T47D (cell line): ENCODE data around the gene PHETA2.
"Not testable (repeated sequence)": the region's sequence is repeated elsewhere in the genome, so short reads cannot be mapped to it uniquely, and the experiment has no call there.

ENCODE experiments used
- DNase-seq, 2 experiments: peaks; one replicate each; pipeline versions ENCODE4 v3.0.0 to v3.0.0-alpha.2; 2011 to 2012; ENCODE audit warnings: low read depth in 1 of 2, low spot score in 1 of 2
- JUND ChIP-seq: IDR thresholded peaks from 2 replicates; pipeline ENCODE4 v1.6.1; 2012; ENCODE audit warnings: low read depth
- in situ Hi-C: cut with HindIII; loops from 2 replicates; pipeline ENCODE4 v1.10.0; 2016; ENCODE audit warnings: low sequenced_read_pairs, low pct_unique_long_range_greater_than_20kb

PHETA2 gene

GRCh38 chr22:42062506-42063170, 11.4 kb upstream of the PHETA2 start:
- DNase-seq = no peak
- no peak for TF ChIP-seq JUND
- in situ Hi-C loops = no loop called here

GRCh38 chr22:42064629-42065028, 9.4 kb upstream of the PHETA2 start:
- in situ Hi-C loops = no loop called here
- no peak for DNase-seq
- TF ChIP-seq JUND = no peak

- DNase-seq = no peak
- in situ Hi-C loops = no loop called here
- no peak for TF ChIP-seq JUND
These were observed 8.5 kb upstream of the PHETA2 start for GRCh38 chr22:42065438-42066125.

GRCh38 chr22:42066126-42066761, 7.8 kb upstream of the PHETA2 start:
- no peak for TF ChIP-seq JUND
- in situ Hi-C loops = no loop called here
- no peak for DNase-seq

DNA sequence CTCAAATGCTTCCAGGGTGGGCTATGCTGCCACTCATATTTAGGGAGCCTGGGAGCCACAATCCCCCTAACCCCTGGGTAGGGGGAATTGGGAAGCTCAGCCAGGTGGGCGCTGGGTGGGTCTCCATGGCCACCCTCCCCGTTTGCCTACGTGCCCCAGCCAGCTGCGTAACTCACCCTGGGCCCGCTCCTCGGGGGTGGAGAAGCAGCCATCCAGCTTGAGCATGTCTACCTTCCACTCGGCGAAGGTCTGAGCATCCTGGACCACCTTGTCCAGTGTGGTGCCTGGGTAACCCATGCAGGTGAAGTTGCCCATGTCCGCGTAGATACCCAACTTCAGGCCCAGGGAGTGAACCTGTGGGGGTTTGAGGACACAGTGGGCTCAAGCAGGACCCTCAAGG, 7.1 kb upstream of the PHETA2 start:
- no peak for DNase-seq
- TF ChIP-seq JUND = no peak
- in situ Hi-C loops = no loop called here

DNA sequence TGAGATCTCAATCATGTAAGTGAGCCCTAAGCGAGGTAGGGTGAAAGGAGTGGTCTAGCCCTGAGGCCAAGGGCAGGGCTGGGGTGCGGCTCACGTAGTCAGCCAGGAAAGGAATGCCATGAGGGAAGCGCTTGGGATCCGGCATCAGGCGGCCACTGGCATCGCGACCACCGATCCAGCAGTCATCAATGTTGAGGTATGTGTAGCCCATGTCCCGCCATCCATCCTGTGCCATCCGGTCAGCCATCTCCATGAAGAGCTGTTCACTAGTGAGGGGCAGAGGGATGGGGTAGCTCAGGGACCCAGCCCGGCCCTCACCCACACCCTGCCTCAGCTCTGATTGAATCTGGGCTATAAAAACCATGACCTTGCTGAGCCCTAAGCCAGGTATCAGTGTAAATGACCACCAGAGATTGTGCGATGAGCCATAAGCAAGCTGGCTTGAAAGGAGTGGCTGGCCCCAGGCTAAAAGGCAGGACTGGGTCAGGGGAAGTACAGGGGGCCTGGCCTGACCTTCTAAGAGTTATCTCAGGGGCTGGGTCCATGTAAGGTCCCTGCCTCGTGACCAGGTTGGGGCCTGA, 6.3 kb upstream of the PHETA2 start:
- TF ChIP-seq JUND = no peak
- in situ Hi-C loops = no loop called here
- DNase-seq = no peak

DNA sequence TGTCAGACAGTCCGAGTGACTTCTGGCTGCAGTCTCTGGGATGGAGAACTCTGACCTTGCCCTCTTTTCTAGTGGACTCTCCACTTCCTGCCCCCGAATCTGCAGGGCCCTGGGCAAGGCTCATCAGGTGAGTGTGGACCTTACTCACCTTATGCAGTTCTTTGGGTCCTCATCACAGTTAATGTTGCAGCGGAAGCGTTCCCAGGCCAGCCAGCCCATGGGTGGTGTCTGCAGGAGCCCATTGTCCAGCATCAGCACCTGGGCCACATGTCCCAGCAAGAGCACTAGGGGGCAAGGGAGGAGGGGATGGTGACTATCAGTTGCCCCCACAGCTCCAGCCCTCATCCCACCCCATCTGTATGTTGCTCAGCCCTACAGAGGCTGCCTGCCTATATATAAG, 5.8 kb upstream of the PHETA2 start:
- no peak for DNase-seq
- in situ Hi-C loops = no loop called here
- TF ChIP-seq JUND = no peak

- in situ Hi-C loops = no loop called here
- no peak for TF ChIP-seq JUND
- DNase-seq = peak in 1 of 2 experiments; percentile 41
These were observed 4.1 kb upstream of the PHETA2 start for GRCh38 chr22:42069801-42070516.

DNA sequence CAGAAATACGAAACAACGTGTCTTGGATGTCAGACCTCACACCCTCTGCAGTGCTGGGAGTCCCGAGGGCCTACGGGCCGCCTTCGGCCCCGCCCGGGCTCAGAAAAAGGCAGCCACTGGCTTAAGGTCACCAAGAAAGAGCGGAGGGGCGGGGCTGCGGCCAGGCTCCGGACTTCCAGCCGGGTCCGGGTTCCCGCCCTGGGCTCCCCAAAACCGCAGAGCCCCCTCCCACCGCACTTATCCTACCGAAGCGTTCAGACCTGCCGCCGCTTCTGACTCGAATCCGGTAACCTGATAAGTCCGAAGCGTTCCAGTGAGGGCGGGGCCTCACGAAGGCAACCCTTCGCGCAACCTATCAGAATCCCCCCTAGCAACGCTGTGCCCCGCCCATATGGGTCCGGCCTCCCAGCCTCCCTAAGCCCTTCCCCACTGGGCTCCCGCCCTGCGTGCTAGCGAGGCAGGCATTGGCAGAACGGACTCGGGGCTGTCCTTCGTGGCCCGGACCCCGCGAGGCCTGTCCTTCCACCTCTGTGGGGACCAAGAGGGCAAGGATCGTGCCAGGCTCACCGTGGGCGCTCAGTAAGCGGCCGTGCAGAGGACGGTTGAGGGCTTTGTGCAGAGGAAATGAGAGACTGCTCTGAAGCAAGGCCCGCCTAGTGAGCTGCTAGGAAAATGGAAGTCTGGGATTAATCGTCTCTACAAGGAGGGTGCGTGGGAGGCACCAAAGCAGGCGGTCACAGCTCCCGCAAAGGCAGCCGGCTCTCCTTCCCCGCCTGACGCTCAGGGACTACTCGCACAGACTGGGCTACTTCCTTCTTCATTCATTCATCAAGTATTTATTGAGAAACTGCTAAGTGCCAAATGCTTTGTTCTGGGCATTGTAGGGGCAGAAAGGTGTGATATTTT, 3.3 kb upstream of the PHETA2 start, which contains the start of gene NAGA:
NAGA (minus strand) TSS at position 296 of the 906 bp plus-strand sequence. CDS start 515 bp downstream, outside the sequence.
- in situ Hi-C loops = no loop called here
- peak; percentile 83 to 97 for DNase-seq
- TF ChIP-seq JUND = no peak

DNA sequence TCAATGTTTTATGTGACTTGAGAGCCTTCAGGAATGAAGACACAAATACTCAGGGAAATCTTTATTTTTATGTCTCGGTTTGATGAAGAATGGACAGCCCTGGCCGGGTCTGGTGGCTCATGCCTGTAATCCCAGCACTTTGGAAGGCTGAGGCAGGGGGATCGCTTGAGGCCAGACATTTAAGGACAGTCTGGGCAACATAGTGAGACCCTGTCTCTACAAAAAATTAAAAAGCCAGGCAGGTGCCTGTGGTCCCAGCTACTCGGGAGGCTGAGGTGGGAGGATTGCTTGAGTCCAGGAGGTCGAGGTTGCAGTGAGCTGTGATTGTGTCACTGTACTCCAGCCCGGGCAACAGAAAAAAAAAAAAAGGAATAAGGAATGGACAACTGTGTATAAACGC, 2.5 kb upstream of the PHETA2 start:
- DNase-seq, in situ Hi-C loops: not testable (repeated sequence)

- no peak for TF ChIP-seq JUND
- DNase-seq = peak in 1 of 2 experiments; percentile 57
- in situ Hi-C loops = no loop called here
These were observed 1.3 kb upstream of the PHETA2 start for GRCh38 chr22:42072606-42073330.
